ENCODE data around the gene MFAP4. TPM values are rescaled to one million over a fixed set of nuclear protein-coding genes. Genes with fewer than 3 reads are reported as not detected.

Gene MFAP4
- total RNA-seq, 1 donor from 2014 or later = 179 TPM

DNA sequence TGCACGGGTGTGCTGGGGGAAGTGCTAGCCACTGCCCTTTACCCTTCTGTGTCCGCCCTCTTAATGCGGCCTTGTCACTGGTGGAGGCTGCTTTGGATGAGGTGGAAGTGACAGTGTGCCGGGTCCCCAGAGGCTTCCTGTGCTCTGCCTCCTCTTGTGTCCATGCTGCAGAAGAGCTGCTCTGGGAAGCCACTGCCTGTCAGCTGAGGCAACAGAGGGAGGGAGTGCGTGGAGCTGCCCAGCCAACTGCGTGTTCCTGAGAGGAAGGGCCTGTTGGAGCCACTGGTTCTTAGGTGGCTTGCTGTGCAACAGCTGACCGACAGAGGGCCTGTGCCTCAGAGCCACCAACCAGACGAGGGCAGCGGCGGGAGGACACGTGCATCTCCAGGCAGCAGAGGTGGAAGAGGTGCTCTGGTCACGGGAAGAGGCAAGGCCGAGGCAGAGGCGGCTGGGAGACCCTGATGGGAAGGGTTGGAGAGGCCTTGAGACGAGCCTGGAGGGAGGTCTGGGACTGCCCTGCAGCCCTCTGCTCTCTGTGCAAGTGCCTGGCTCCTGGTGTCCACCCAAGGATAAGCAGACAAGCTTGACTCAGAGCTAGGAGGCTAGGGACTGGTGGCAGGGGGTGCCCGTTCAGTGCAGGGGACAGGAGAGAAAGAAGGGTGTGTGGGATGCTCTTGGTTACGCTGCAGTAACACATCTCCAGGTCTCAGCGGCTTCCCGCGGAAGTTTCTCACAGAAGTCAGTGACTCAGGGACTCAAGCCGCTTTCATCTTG is 49.9 kb downstream of the MFAP4 start:
- Histone ChIP-seq H3K9me3 (no peaks in the 10 kb centered on the region), H3K4me1 (peaks cover 10% of the 10 kb centered on the region), H3K4me3 (no peak overlapping the region), H3K27ac (no peak overlapping the region), H3K36me3 (peaks cover 20% of the 10 kb centered on the region), H3K27me3 (ENCODE audit: low read depth) (no peaks in the 10 kb centered on the region)
- DNase-seq = no peak
- ATAC-seq = no peak
- TF ChIP-seq, protein P1, sequence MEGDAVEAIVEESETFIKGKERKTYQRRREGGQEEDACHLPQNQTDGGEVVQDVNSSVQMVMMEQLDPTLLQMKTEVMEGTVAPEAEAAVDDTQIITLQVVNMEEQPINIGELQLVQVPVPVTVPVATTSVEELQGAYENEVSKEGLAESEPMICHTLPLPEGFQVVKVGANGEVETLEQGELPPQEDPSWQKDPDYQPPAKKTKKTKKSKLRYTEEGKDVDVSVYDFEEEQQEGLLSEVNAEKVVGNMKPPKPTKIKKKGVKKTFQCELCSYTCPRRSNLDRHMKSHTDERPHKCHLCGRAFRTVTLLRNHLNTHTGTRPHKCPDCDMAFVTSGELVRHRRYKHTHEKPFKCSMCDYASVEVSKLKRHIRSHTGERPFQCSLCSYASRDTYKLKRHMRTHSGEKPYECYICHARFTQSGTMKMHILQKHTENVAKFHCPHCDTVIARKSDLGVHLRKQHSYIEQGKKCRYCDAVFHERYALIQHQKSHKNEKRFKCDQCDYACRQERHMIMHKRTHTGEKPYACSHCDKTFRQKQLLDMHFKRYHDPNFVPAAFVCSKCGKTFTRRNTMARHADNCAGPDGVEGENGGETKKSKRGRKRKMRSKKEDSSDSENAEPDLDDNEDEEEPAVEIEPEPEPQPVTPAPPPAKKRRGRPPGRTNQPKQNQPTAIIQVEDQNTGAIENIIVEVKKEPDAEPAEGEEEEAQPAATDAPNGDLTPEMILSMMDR (IDR thresholded peaks at IDR 0.05) = peak; percentile 13
- intact Hi-C loops (cut with DNase I) = no loop called here

- Histone ChIP-seq H3K4me3 (no peak overlapping the region), H3K27me3 (ENCODE audit: low read depth) (no peaks in the 10 kb centered on the region), H3K4me1 (peaks cover 10% of the 10 kb centered on the region), H3K36me3 (peaks cover 26% of the 10 kb centered on the region), H3K27ac (no peak overlapping the region), H3K9me3 (no peaks in the 10 kb centered on the region)
- intact Hi-C loops (cut with DNase I) = no loop called here
- no peak for ATAC-seq
- DNase-seq = no peak
- TF ChIP-seq, protein P1 (IDR thresholded peaks at IDR 0.05) = no peak
Observed at GRCh38 chr17:19335951-19336631, 50.9 kb downstream of the MFAP4 start.

GRCh38 chr17:19334331-19334730 is 52.7 kb downstream of the MFAP4 start:
- H3K9me3 ChIP-seq = no peaks in the 10 kb centered on the region
- H3K4me1 ChIP-seq = peaks cover 10% of the 10 kb centered on the region
- no peak for ATAC-seq
- no peak for DNase-seq
- no peaks in the 10 kb centered on the region for H3K27me3 ChIP-seq (ENCODE audit: low read depth)
- H3K36me3 ChIP-seq = peaks cover 31% of the 10 kb centered on the region
- no peak overlapping the region for H3K4me3 ChIP-seq
- no peak overlapping the region for H3K27ac ChIP-seq
- TF ChIP-seq, protein P1 (IDR thresholded peaks at IDR 0.05) = no peak
- intact Hi-C loops (cut with DNase I) = no loop called here

DNA sequence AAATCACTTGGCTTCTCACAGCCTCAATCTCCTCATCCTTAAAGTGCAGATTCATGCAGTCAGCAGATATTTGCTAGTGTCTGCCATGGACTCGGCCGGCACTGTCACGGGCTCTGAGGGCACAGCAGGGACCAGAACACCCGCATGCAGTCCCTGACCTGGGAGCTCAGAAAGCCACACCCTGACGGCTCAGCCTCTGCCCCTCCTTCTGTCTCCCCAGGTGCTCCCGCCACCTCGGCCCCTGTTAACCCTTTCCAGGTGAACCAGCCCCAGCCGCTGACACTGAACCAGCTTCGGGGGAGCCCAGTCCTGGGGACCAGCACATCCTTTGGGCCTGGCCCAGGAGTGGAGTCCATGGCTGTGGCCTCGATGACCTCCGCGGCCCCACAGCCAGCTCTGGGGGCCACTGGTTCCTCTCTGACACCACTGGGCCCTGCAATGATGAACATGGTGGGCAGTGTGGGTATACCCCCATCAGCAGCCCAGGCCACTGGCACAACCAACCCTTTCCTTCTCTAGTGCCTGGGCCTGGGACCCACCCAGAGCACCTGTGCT is 53.2 kb downstream of the MFAP4 start:
- ATAC-seq = no peak
- no peaks in the 10 kb centered on the region for H3K9me3 ChIP-seq
- no peak for DNase-seq
- peaks cover 10% of the 10 kb centered on the region for H3K4me1 ChIP-seq
- H3K4me3 ChIP-seq = no peak overlapping the region
- H3K36me3 ChIP-seq = peaks cover 37% of the 10 kb centered on the region
- H3K27me3 ChIP-seq (ENCODE audit: low read depth) = no peaks in the 10 kb centered on the region
- TF ChIP-seq, protein P1 (IDR thresholded peaks at IDR 0.05) = no peak
- no peak overlapping the region for H3K27ac ChIP-seq
- intact Hi-C loops (cut with DNase I) = no loop called here

Small RNAs within 50 kb of the gene (microRNA-seq; reads per million reads assigned to microRNA genes)
- 86.0 reads per million, percentile 48 among the genes with 10 or more reads in this experiment for gene MIR1180 (ENCODE audit: borderline number of aligned reads)

Other genes with a start within 250 kb of the MFAP4 start
- 66.2 TPM for gene EPN2, start 149.8 kb downstream of the MFAP4 start, total RNA-seq
- gene B9D1, start 24.5 kb downstream of the MFAP4 start, total RNA-seq = 11.3 TPM
- 22.2 TPM for gene MAPK7, start 8.7 kb downstream of the MFAP4 start, total RNA-seq
- gene RNF112, start 24.0 kb upstream of the MFAP4 start, total RNA-seq = 1.8 TPM
- gene SLC47A1, start 146.7 kb upstream of the MFAP4 start, total RNA-seq = 18.6 TPM